ENCODE data around the gene UNC13A. TPM values are rescaled to one million over a fixed set of nuclear protein-coding genes. Genes with fewer than 3 reads are reported as not detected.

The UNC13A gene
- total RNA-seq, 1 experiment from 2014 or later = 22.2 TPM

DNA sequence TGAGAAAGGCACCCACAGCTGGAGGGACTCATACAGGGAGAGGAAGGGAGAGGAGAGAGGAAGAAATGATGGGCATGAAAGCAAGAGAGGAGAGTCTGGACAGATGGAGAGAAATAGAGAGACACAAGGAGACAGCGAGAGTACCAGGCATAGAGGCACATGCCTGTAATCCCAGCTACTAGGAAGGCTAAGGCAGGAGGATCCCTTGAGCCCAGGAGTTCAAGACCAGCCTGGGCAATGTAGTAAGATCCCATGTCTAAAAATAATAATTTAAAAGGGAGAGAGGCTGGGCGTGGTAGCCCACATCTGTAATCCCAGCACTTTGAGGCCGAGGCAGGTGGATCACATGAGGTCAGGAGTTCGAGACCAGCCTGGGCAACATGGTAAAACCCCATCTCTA, 9.3 kb downstream of the UNC13A start:
- Histone ChIP-seq H3K14ac (ENCODE audit: insufficient read depth, low read length) (no peak overlapping the region), H3K18ac (ENCODE audit: insufficient read length, low read depth, low read length) (no peak overlapping the region), H4K5ac (ENCODE audit: insufficient read length, low read depth, low read length) (no peak overlapping the region), H2AK5ac (ENCODE audit: insufficient read length, low read length) (no peak overlapping the region), H2BK5ac (ENCODE audit: insufficient read length, low read length) (no peak overlapping the region), H3K4me2 (ENCODE audit: insufficient read depth, insufficient read length, low read length) (no peak overlapping the region), H3K23ac (ENCODE audit: insufficient read length, low read depth, low read length) (no peak overlapping the region), H3K9me3 (ENCODE audit: control insufficient read depth, low read depth, low read length) (no peaks in the 10 kb centered on the region), H3K79me1 (ENCODE audit: insufficient read depth, low read depth, low read length, poor library complexity, severe bottlenecking) (peaks cover 4% of the 10 kb centered on the region), H4K8ac (replicated peaks; ENCODE audit: insufficient read length, low read depth, low read length) (no peak overlapping the region), H4K91ac (ENCODE audit: insufficient read length, low read depth, low read length) (no peak overlapping the region), H3T11ph (ENCODE audit: low read length) (no peak overlapping the region), H2BK120ac (ENCODE audit: low read depth, low read length, poor library complexity, severe bottlenecking) (no peak overlapping the region), H3K56ac (ENCODE audit: insufficient read length, low read depth, low read length) (no peak overlapping the region), H3K27ac (ENCODE audit: insufficient read length, low read depth, low read length) (no peak overlapping the region), H3K23me2 (ENCODE audit: insufficient read length, low read depth, low read length, poor library complexity, severe bottlenecking) (peaks cover 9% of the 10 kb centered on the region), H2AFZ (ENCODE audit: low read length) (no peak overlapping the region), H2BK20ac (ENCODE audit: low read depth, low read length, poor library complexity, severe bottlenecking) (no peak overlapping the region), H2BK15ac (ENCODE audit: low read depth, low read length) (no peak overlapping the region), H2BK12ac (ENCODE audit: insufficient read length, low read depth, low read length) (no peak overlapping the region), H3K9ac (ENCODE audit: extremely low read depth, insufficient read length, low read length) (no peak overlapping the region), H3K4me1 (ENCODE audit: insufficient read depth, low read length) (peaks cover 2% of the 10 kb centered on the region; the same call in 1 of the 2 replicates), H3K4ac (ENCODE audit: low read depth, low read length) (no peak overlapping the region), H4K20me1 (ENCODE audit: control insufficient read depth, insufficient read depth, insufficient read length) (no peaks in the 10 kb centered on the region), H3K27me3 (ENCODE audit: insufficient read depth, low read length) (no peaks in the 10 kb centered on the region), H3K79me2 (ENCODE audit: insufficient read depth, low read length) (no peaks in the 10 kb centered on the region; the same call in 1 of the 2 replicates)
- Mint-ChIP-seq H3K27me3 (ENCODE audit: low read depth) (peaks cover 3% of the 10 kb centered on the region; the same call in 1 of the 2 replicates), H3K36me3 (ENCODE audit: insufficient read depth in 1 of 3, low read depth in 3 of 3) (peaks cover 0 to 5% (median 3%) of the 10 kb centered on the region in 3 experiments; a peak in 3 of 7 replicates), H3K4me3 (peak overlapping the region in 1 of 2 experiments; percentile 12; a peak in 2 of 5 replicates), H3K9me3 (no peaks in the 10 kb centered on the region), H3K27ac (no peak overlapping the region), H3K4me1 (peaks cover 27 to 42% of the 10 kb centered on the region in 2 experiments)
- DNase-seq = no peak
- TF ChIP-seq, protein P1, sequence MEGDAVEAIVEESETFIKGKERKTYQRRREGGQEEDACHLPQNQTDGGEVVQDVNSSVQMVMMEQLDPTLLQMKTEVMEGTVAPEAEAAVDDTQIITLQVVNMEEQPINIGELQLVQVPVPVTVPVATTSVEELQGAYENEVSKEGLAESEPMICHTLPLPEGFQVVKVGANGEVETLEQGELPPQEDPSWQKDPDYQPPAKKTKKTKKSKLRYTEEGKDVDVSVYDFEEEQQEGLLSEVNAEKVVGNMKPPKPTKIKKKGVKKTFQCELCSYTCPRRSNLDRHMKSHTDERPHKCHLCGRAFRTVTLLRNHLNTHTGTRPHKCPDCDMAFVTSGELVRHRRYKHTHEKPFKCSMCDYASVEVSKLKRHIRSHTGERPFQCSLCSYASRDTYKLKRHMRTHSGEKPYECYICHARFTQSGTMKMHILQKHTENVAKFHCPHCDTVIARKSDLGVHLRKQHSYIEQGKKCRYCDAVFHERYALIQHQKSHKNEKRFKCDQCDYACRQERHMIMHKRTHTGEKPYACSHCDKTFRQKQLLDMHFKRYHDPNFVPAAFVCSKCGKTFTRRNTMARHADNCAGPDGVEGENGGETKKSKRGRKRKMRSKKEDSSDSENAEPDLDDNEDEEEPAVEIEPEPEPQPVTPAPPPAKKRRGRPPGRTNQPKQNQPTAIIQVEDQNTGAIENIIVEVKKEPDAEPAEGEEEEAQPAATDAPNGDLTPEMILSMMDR (conservative IDR thresholded peaks at IDR 0.05) = no peak
- WGBS (ENCODE audit: extremely low coverage, insufficient read length, low lambda C conversion rate) = no CpG with 5 or more reads among the region's 4 CpGs

Measured in H9 (cell line).